HepG2 (cell line): ENCODE results near the gene MCRIP2. TPM values are rescaled to one million over a fixed set of nuclear protein-coding genes. Genes with fewer than 3 reads are reported as not detected.

Source experiments
- ATAC-seq: fragments of 200-7000 bp; cut with Tn5 transposase; 3 replicates; pipeline ENCODE4 v1.9.1; 2020; ENCODE audit warnings: mild to moderate bottlenecking, moderate library complexity
- BruUV-seq: library from RNA; stranded (reverse); fragments of 400-500 nt; replicated peaks from 2 replicates; lab custom pipeline; 2021; lab: Mats Ljungman, UMichigan
- CTCF ChIA-PET: fragments of 300-600 bp; formaldehyde crosslinking; extraction: SDS; loops from one replicate; lab custom pipeline; 2021; ENCODE audit warnings: low total read pairs, inconsistent platforms, low intra/inter-chr PET ratio; lab: Yijun Ruan, JAX
- POLR2A ChIA-PET: fragments of 350-600 bp; sonication (Branson Sonifier 250); formaldehyde crosslinking; loops from one replicate; lab custom pipeline; 2020; ENCODE audit warnings: antibody characterized with exemption, inconsistent platforms; lab: Yijun Ruan, JAX
- DNase-seq: peaks from one replicate; pipeline ENCODE4 v3.0.0-alpha.2; 2015; ENCODE audit warnings: low spot score
- FAIRE-seq: peaks from 3 replicates; lab custom pipeline; 2011; peaks lifted over from hg19 to GRCh38; lab: Jason Lieb, UNC
- H2AFZ ChIP-seq: one replicate; pipeline ENCODE4 v1.6.1; 2011; ENCODE audit warnings: low read length, inconsistent platforms
- H3K27ac ChIP-seq: fragments of 300-600 bp; 3 replicates; pipeline ENCODE4 v1.8.0; 2011; ENCODE audit warnings: mixed run types, mild to moderate bottlenecking, mixed read lengths, low read length, inconsistent platforms; ENCODE audit not compliant: insufficient read depth; ENCODE audit errors: extremely low read length
- H3K27me3 ChIP-seq, 2 experiments: fragments of 200-600 bp in 1 of 2; 2 replicates in 1 of 2; 3 replicates in 1 of 2; pipeline versions ENCODE4 v1.6.0 to v1.8.0; 2011; ENCODE audit warnings: low read length in 2 of 2, mild to moderate bottlenecking in 2 of 2, moderate library complexity in 2 of 2, inconsistent platforms in 1 of 2; ENCODE audit not compliant: insufficient read depth in 2 of 2, control insufficient read depth in 1 of 2
- H3K36me3 ChIP-seq, 2 experiments: fragments of 200-600 bp in 1 of 2; replicated peaks in 1 of 2; 2 replicates in 1 of 2; 3 replicates in 1 of 2; pipeline versions ENCODE4 v1.5.1 to v1.8.0; 2011; ENCODE audit warnings: low read length in 2 of 2, inconsistent platforms in 1 of 2; ENCODE audit not compliant: insufficient read depth in 2 of 2, control insufficient read depth in 1 of 2
- H3K4me1 ChIP-seq: 2 replicates; pipeline ENCODE4 v1.5.1; 2012; ENCODE audit warnings: low read length, inconsistent platforms; ENCODE audit not compliant: insufficient read depth
- H3K4me2 ChIP-seq: 2 replicates; pipeline ENCODE4 v1.6.0; 2011; ENCODE audit warnings: low read depth, low read length, inconsistent platforms
- H3K4me3 ChIP-seq, 3 experiments: fragments of 200-600 bp in 1 of 3; sonication (generic), shearing (Covaris generic) in 1 of 3; replicated peaks in 1 of 3; 2 replicates each; pipeline ENCODE4 v1.5.1; 2011 to 2016; ENCODE audit warnings: low read length in 3 of 3, inconsistent platforms in 2 of 3, low read depth in 2 of 3, mild to moderate bottlenecking in 2 of 3, control low read depth in 1 of 3, mixed read lengths in 1 of 3; ENCODE audit not compliant: insufficient read depth in 1 of 3
- H3K79me2 ChIP-seq: one replicate; pipeline ENCODE4 v1.6.1; 2011; ENCODE audit warnings: low read length, inconsistent platforms; ENCODE audit not compliant: insufficient read depth
- H3K9ac ChIP-seq: 2 replicates; pipeline ENCODE4 v1.6.0; 2011; ENCODE audit warnings: mild to moderate bottlenecking, low read depth, low read length, inconsistent platforms; ENCODE audit not compliant: insufficient read depth
- H3K9me3 ChIP-seq: 2 replicates; pipeline ENCODE4 v1.5.1; 2012; ENCODE audit warnings: mild to moderate bottlenecking, low read length
- H4K20me1 ChIP-seq: 2 replicates; pipeline ENCODE4 v1.6.0; 2011; ENCODE audit warnings: inconsistent platforms, mild to moderate bottlenecking, low read length, moderate library complexity; ENCODE audit not compliant: insufficient read depth
- DR1 ChIP-seq: sonication (generic); formaldehyde crosslinking; IDR thresholded peaks from 2 replicates; pipeline ENCODE4 v1.8.0; 2021; ENCODE audit warnings: mild to moderate bottlenecking, missing genetic modification reagents, inconsistent platforms
- FOXJ3 ChIP-seq: sonication (generic); formaldehyde crosslinking; IDR thresholded peaks from 2 replicates; pipeline ENCODE4 v1.4.0; 2020; ENCODE audit warnings: missing genetic modification reagents, mild to moderate bottlenecking, borderline replicate concordance
- GATAD1 ChIP-seq: IDR thresholded peaks from 2 replicates; pipeline ENCODE4 v1.6.1; 2016; ENCODE audit warnings: missing genetic modification reagents, missing compliant biosample characterization
- GTF3A ChIP-seq: sonication (generic); formaldehyde crosslinking; conservative IDR thresholded peaks from 2 replicates; pipeline ENCODE4 v1.4.0; 2020; ENCODE audit warnings: mild to moderate bottlenecking, missing genetic modification reagents
- KLF9 ChIP-seq: IDR thresholded peaks from 2 replicates; pipeline ENCODE4 v1.6.1; 2016; ENCODE audit warnings: low read depth
- NFE2 ChIP-seq: sonication (generic); formaldehyde crosslinking; IDR thresholded peaks from 2 replicates; pipeline ENCODE4 v1.4.0; 2020; ENCODE audit warnings: missing genetic modification reagents
- PRDM4 ChIP-seq: sonication (generic); formaldehyde crosslinking; IDR thresholded peaks from 2 replicates; pipeline ENCODE4 v1.9.0; 2021; ENCODE audit warnings: missing genetic modification reagents, borderline replicate concordance
- RORA ChIP-seq: sonication (generic); formaldehyde crosslinking; IDR thresholded peaks from 2 replicates; pipeline ENCODE4 v1.5.0; 2020; ENCODE audit warnings: mild to moderate bottlenecking, missing genetic modification reagents, moderate library complexity
- ZKSCAN1 ChIP-seq: fragments of 150-350 bp; IDR thresholded peaks from 2 replicates; pipeline ENCODE4 v1.6.1; 2014; ENCODE audit warnings: low read length
- WGBS: methylation state at CpG from one replicate; pipeline ENCODE4 v1.1.6; 2017; ENCODE audit warnings: low lambda C conversion rate; 5-methylcytosine and 5-hydroxymethylcytosine counted together
- in situ Hi-C: cut with HindIII; loops from 2 replicates; pipeline ENCODE4 v1.10.0; 2017; ENCODE audit warnings: low pct_unique_long_range_greater_than_20kb; ENCODE audit not compliant: extremely low pct_ligation_motif_present
- intact Hi-C: fragments of 100-400 bp; cut with micrococcal nuclease; formaldehyde crosslinking; loops from one replicate; pipeline ENCODE4 v1.10.0; 2022; ENCODE audit not compliant: unreplicated experiment
- polyA plus RNA-seq, 8 experiments: library from polyadenylated mRNA; depleted of rRNA in 3 of 8; stranded (reverse) in 7 of 8; unstranded in 1 of 8; fragments of >200 nt; fragmentation: Illumina TruSeq in 4 of 8; extraction: Trizol in 4 of 8; gene quantifications; 2 replicates each; pipeline versions ENCODE4 v1.2.1 to v1.2.3, GENCODE V29; 2011 to 2016; ENCODE audit warnings: low read depth in 4 of 8, missing spikeins in 1 of 8, mixed read lengths in 1 of 8; ENCODE audit not compliant: insufficient read depth in 1 of 8
- total RNA-seq, 5 experiments: library from RNA; depleted of rRNA; stranded (reverse); fragments of >200 nt; fragmentation: Illumina TruSeq; extraction: Trizol; gene quantifications; 2 replicates each; pipeline ENCODE4 v1.2.3, GENCODE V29; 2016; ENCODE audit warnings: low read depth in 1 of 5
- TF ChIP-seq, protein P1 (sequence below): sonication (generic); formaldehyde crosslinking; conservative IDR thresholded peaks from 2 replicates; pipeline ENCODE4 v1.4.0; 2020; ENCODE audit warnings: missing genetic modification reagents
- TF ChIP-seq, protein P2 (sequence below): IDR thresholded peaks from 2 replicates; pipeline ENCODE4 v1.6.1; 2016; ENCODE audit warnings: missing compliant biosample characterization, missing genetic modification reagents, borderline replicate concordance
- TF ChIP-seq, protein P3 (sequence below): sonication (generic); formaldehyde crosslinking; IDR thresholded peaks from 2 replicates; pipeline ENCODE4 v1.4.0; 2020; ENCODE audit warnings: missing genetic modification reagents
- TF ChIP-seq, protein P4 (sequence below): sonication (generic); formaldehyde crosslinking; IDR thresholded peaks from 2 replicates; pipeline ENCODE4 v1.4.0; 2020; ENCODE audit warnings: mild to moderate bottlenecking, missing genetic modification reagents

Gene MCRIP2
- total and polyA plus RNA-seq, 2 of the 13 experiments (the other 11 are each of a cell fraction or from before 2014, with no cell fraction given), result 39.6 to 76.7 TPM

- Histone ChIP-seq H4K20me1 (no peaks in the 10 kb centered on the region), H3K9ac (no peak overlapping the region), H2AFZ (no peak overlapping the region), H3K79me2 (no peaks in the 10 kb centered on the region), H3K4me2 (no peak overlapping the region), H3K9me3 (no peaks in the 10 kb centered on the region), H3K27me3 (no peaks in the 10 kb centered on the region), H3K4me3 (no peak overlapping the region), H3K4me1 (peaks cover 9% of the 10 kb centered on the region), H3K36me3 (peaks cover 1 to 9% of the 10 kb centered on the region in 2 experiments; a peak in 1 of 5 replicates), H3K27ac (no peak overlapping the region)
- ATAC-seq (no peak; the same call in 2 of the 3 replicates), DNase-seq (no peak), FAIRE-seq (no peak)
- in situ Hi-C loops (no loop called here), intact Hi-C loops (no loop called here)
- 92% methylated on average over 11 of the region's 16 CpGs for WGBS
- BruUV-seq, result no TSS peak
- ChIA-PET POLR2A (no interaction called here), CTCF (no interaction called here)
- TF ChIP-seq ZKSCAN1 (no peak), FOXJ3 (CRISPR knock-in tag) (no peak), PRDM4 (CRISPR knock-in tag) (no peak), GTF3A (CRISPR knock-in tag) (no peak), GATAD1 (CRISPR knock-in tag) (no peak), KLF9 (CRISPR knock-in tag) (no peak), DR1 (CRISPR knock-in tag) (no peak), NFE2 (CRISPR knock-in tag) (no peak), RORA (CRISPR knock-in tag) (no peak)
- TF ChIP-seq, protein P1, sequence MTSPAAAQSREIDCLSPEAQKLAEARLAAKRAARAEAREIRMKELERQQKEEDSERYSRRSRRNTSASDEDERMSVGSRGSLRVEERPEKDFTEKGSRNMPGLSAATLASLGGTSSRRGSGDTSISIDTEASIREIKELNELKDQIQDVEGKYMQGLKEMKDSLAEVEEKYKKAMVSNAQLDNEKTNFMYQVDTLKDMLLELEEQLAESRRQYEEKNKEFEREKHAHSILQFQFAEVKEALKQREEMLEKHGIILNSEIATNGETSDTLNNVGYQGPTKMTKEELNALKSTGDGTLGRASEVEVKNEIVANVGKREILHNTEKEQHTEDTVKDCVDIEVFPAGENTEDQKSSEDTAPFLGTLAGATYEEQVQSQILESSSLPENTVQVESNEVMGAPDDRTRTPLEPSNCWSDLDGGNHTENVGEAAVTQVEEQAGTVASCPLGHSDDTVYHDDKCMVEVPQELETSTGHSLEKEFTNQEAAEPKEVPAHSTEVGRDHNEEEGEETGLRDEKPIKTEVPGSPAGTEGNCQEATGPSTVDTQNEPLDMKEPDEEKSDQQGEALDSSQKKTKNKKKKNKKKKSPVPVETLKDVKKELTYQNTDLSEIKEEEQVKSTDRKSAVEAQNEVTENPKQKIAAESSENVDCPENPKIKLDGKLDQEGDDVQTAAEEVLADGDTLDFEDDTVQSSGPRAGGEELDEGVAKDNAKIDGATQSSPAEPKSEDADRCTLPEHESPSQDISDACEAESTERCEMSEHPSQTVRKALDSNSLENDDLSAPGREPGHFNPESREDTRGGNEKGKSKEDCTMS (CRISPR knock-in tag), result no peak
- TF ChIP-seq, protein P2, sequence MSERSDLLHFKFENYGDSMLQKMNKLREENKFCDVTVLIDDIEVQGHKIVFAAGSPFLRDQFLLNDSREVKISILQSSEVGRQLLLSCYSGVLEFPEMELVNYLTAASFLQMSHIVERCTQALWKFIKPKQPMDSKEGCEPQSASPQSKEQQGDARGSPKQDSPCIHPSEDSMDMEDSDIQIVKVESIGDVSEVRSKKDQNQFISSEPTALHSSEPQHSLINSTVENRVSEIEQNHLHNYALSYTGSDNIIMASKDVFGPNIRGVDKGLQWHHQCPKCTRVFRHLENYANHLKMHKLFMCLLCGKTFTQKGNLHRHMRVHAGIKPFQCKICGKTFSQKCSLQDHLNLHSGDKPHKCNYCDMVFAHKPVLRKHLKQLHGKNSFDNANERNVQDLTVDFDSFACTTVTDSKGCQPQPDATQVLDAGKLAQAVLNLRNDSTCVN (CRISPR knock-in tag), result no peak
- TF ChIP-seq, protein P3, sequence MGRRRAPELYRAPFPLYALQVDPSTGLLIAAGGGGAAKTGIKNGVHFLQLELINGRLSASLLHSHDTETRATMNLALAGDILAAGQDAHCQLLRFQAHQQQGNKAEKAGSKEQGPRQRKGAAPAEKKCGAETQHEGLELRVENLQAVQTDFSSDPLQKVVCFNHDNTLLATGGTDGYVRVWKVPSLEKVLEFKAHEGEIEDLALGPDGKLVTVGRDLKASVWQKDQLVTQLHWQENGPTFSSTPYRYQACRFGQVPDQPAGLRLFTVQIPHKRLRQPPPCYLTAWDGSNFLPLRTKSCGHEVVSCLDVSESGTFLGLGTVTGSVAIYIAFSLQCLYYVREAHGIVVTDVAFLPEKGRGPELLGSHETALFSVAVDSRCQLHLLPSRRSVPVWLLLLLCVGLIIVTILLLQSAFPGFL (CRISPR knock-in tag), result no peak
- TF ChIP-seq, protein P4, sequence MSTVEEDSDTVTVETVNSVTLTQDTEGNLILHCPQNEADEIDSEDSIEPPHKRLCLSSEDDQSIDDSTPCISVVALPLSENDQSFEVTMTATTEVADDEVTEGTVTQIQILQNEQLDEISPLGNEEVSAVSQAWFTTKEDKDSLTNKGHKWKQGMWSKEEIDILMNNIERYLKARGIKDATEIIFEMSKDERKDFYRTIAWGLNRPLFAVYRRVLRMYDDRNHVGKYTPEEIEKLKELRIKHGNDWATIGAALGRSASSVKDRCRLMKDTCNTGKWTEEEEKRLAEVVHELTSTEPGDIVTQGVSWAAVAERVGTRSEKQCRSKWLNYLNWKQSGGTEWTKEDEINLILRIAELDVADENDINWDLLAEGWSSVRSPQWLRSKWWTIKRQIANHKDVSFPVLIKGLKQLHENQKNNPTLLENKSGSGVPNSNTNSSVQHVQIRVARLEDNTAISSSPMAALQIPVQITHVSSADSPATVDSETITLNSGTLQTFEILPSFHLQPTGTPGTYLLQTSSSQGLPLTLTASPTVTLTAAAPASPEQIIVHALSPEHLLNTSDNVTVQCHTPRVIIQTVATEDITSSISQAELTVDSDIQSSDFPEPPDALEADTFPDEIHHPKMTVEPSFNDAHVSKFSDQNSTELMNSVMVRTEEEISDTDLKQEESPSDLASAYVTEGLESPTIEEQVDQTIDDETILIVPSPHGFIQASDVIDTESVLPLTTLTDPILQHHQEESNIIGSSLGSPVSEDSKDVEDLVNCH (CRISPR knock-in tag), result no peak
These were observed 23.8 kb upstream of the MCRIP2 start for GRCh38 chr16:617855-618254.
